ENCODE measurements around the gene NKPD1.

GRCh38 chr19:45150180-45150579 lies 10.6 kb downstream of the NKPD1 start:
- TF ChIP-seq CTCF (IDR thresholded peaks at IDR 0.05) = no peak
- TF ChIP-seq POLR2A (IDR thresholded peaks at IDR 0.05) = no peak
